Breast epithelium (tissue), 4 donors: ENCODE results near the gene SPATA22. TPM values are rescaled to one million over a fixed set of nuclear protein-coding genes. Genes with fewer than 3 reads are reported as not detected.
"Not testable (repeated sequence)": the region's sequence is repeated elsewhere in the genome, so short reads cannot be mapped to it uniquely, and the experiment has no call there.

Experiments
- DNase-seq, 2 donors: peaks; one replicate each; pipeline ENCODE4 v3.0.0-alpha.2; 2019; ENCODE audit warnings: low spot score in 2 of 2
- H3K27ac ChIP-seq, 2 donors: fragments of 200-600 bp; sonication (generic) in 1 of 2; one replicate each; pipeline ENCODE4 v1.5.1; 2016 to 2019; ENCODE audit warnings: mild to moderate bottlenecking in 1 of 2
- H3K27me3 ChIP-seq, 2 donors: fragments of 200-600 bp; sonication (generic) in 1 of 2; one replicate each; pipeline versions ENCODE4 v1.5.1 to v1.6.0; 2017 to 2019; ENCODE audit warnings: control low read depth in 1 of 2, mild to moderate bottlenecking in 1 of 2
- H3K36me3 ChIP-seq: fragments of 200-600 bp; one replicate; pipeline ENCODE4 v1.5.1; 2019
- H3K4me1 ChIP-seq, 2 donors: fragments of 200-600 bp; sonication (generic); one replicate each; pipeline ENCODE4 v1.5.1; 2016 to 2019; ENCODE audit warnings: control low read depth in 1 of 2
- H3K4me3 ChIP-seq, 3 donors: fragments of 200-600 bp; sonication (generic); 1 replicate in 2 of 3; 2 replicates in 1 of 3; pipeline ENCODE4 v1.5.1; 2016 to 2019; ENCODE audit warnings: mild to moderate bottlenecking in 3 of 3, moderate library complexity in 2 of 3
- H3K9me3 ChIP-seq, 2 donors: fragments of 200-600 bp; sonication (generic) in 1 of 2; one replicate each; pipeline ENCODE4 v1.5.1; 2016 to 2019; ENCODE audit warnings: control low read depth in 1 of 2
- CTCF ChIP-seq, 3 donors: fragments of 450-650 bp; IDR thresholded peaks; one replicate each; pipeline ENCODE4 v1.5.1; 2016 to 2017; ENCODE audit warnings: antibody characterized with exemption in 3 of 3, mild to moderate bottlenecking in 3 of 3, moderate library complexity in 3 of 3
- POLR2A ChIP-seq: fragments of 450-650 bp; IDR thresholded peaks from one replicate; pipeline ENCODE4 v1.6.1; 2016; ENCODE audit warnings: antibody characterized with exemption, mild to moderate bottlenecking, moderate library complexity
- POLR2AphosphoS5 ChIP-seq, 3 donors: sonication (generic); formaldehyde crosslinking; IDR thresholded peaks; one replicate each; pipeline ENCODE4 v1.6.1; 2017; ENCODE audit warnings: antibody characterized with exemption in 3 of 3
- intact Hi-C: fragments of 100-400 bp; cut with DNase I; formaldehyde crosslinking; loops from one replicate; pipeline ENCODE4 v1.15.1; 2023; ENCODE audit warnings: low total_unique reads
- total RNA-seq, 3 donors: library from RNA; depleted of rRNA; stranded (reverse); fragments of >200 nt; gene quantifications; one replicate each; pipeline ENCODE4 v1.1.0, GENCODE V29; 2016

SPATA22 gene
- total RNA-seq, 3 donors from 2014 or later = 0.29 to 0.98 (median 0.80) TPM

DNA sequence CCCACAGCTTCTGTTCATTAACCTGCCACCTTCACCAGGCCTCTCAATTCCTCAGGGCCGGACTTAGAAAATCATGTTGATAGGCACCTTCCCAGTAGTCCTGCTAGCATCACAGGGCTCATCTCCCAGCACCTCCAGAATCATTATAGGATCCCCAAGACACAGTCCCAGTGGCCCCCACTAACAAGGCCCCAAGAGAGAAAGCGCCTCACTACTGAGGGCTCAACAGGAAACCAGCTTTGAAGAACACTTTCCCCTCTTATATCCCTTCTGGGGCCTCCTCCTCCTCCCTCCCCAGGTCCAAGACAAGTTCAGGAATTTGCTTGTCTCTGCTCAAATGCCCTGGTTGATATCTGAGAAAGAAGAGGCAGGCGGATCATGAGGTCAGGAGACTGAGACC, 60.5 kb downstream of the SPATA22 start, which contains the start of gene OR3A3:
TSS of gene OR3A3 (plus strand) at position 301 of the 400 bp plus-strand sequence.
- Histone ChIP-seq H3K36me3 (no peaks in the 10 kb centered on the region), H3K4me1 (no peaks in the 10 kb centered on the region), H3K27ac (no peak within 1 kb of the TSS), H3K9me3 (peaks cover 5 to 24% of the 10 kb centered on the region in 2 donors), H3K4me3 (no peak within 1 kb of the TSS), H3K27me3 (no peaks in the 10 kb centered on the region)
- no peak for DNase-seq
- TF ChIP-seq POLR2A (no peak), CTCF (IDR thresholded peaks at IDR 0.05) (no peak), POLR2AphosphoS5 (IDR thresholded peaks at IDR 0.05) (no peak)
- intact Hi-C loops = no loop called here

- intact Hi-C loops = loop anchor here (10.0 kb wide), 1 partner anchor 619 kb away; no protein-coding TSS in a partner anchor
- not testable (repeated sequence) for H3K36me3 ChIP-seq, H3K27me3 ChIP-seq, H3K4me3 ChIP-seq, DNase-seq, H3K4me1 ChIP-seq, H3K27ac ChIP-seq
- H3K9me3 ChIP-seq = peaks cover 5 to 33% of the 10 kb centered on the region in 2 donors
Measured at GRCh38 chr17:3403856-3404255, 67.8 kb downstream of the SPATA22 start.

DNA sequence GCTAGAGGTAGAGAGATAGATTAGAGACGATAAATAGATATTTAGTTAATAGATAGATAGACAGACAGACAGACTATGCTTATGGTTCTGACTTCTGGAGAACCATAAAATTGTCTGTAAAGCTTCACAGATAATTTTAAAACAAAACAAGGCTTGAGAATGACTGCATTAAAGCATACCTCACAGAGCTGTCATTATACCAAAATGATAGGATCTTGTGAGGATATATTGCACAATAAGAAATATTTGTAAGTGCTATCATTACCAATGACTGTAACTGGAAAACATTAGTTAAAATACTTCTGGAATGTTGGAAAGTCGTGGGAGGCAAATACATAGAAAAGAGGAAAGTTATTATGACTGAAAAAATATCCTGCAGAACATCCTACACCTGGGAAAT, 69.8 kb downstream of the SPATA22 start:
- no peaks in the 10 kb centered on the region for H3K4me1 ChIP-seq
- intact Hi-C loops = loop anchor here (10.0 kb wide), 1 partner anchor 617 kb away; no protein-coding TSS in a partner anchor

GRCh38 chr17:3400055-3400454, 71.6 kb downstream of the SPATA22 start:
- no peaks in the 10 kb centered on the region for H3K27me3 ChIP-seq
- no peak for DNase-seq
- H3K4me1 ChIP-seq = no peaks in the 10 kb centered on the region
- no peak overlapping the region for H3K4me3 ChIP-seq
- H3K9me3 ChIP-seq = no peaks in the 10 kb centered on the region
- intact Hi-C loops = loop anchor here (10.0 kb wide), 1 partner anchor 615 kb away; no protein-coding TSS in a partner anchor
- H3K27ac ChIP-seq = no peak overlapping the region
- H3K36me3 ChIP-seq = no peaks in the 10 kb centered on the region
- TF ChIP-seq POLR2AphosphoS5 (IDR thresholded peaks at IDR 0.05) (no peak), POLR2A (no peak), CTCF (IDR thresholded peaks at IDR 0.05) (no peak)

More for the DNA sequence above, 69.8 kb downstream of the SPATA22 start:
- Histone ChIP-seq H3K27me3 (no peaks in the 10 kb centered on the region), H3K36me3 (no peaks in the 10 kb centered on the region), H3K9me3 (peaks cover 0 to 17% of the 10 kb centered on the region in 2 donors), H3K27ac (no peak overlapping the region), H3K4me3 (no peak overlapping the region)
- TF ChIP-seq CTCF (IDR thresholded peaks at IDR 0.05) (no peak), POLR2AphosphoS5 (IDR thresholded peaks at IDR 0.05) (no peak), POLR2A (no peak)
- no peak for DNase-seq

GRCh38 chr17:3398310-3398709, 73.3 kb downstream of the SPATA22 start, which contains the start of gene OR1E1:
Gene OR1E1, minus strand, starts transcription at chr17:3398410. Its CDS starts 0 bp downstream, at chr17:3398410.
- Histone ChIP-seq H3K4me3 (no peak within 1 kb of the TSS), H3K36me3 (no peaks in the 10 kb centered on the region), H3K9me3 (no peaks in the 10 kb centered on the region), H3K4me1 (no peaks in the 10 kb centered on the region), H3K27me3 (no peaks in the 10 kb centered on the region), H3K27ac (no peak within 1 kb of the TSS)
- intact Hi-C loops = no loop called here
- TF ChIP-seq CTCF (IDR thresholded peaks at IDR 0.05) (no peak), POLR2A (no peak), POLR2AphosphoS5 (IDR thresholded peaks at IDR 0.05) (no peak)
- no peak for DNase-seq

- H3K9me3 ChIP-seq, H3K36me3 ChIP-seq, intact Hi-C loops, H3K27ac ChIP-seq, H3K4me3 ChIP-seq, DNase-seq, H3K27me3 ChIP-seq, H3K4me1 ChIP-seq: not testable (repeated sequence)
Measured at GRCh38 chr17:3397801-3398200, 73.8 kb downstream of the SPATA22 start.

Other genes starting within 250 kb of the SPATA22 start
- not detected for gene OR3A1, start 173.5 kb downstream of the SPATA22 start, total RNA-seq
- not detected for gene OR3A2, start 85.5 kb downstream of the SPATA22 start, total RNA-seq
- gene OR1E1, start 73.4 kb downstream of the SPATA22 start, total RNA-seq = not detected
- gene OR3A3, start 60.4 kb downstream of the SPATA22 start, total RNA-seq = not detected
- gene OR1E2, start 38.0 kb downstream of the SPATA22 start, total RNA-seq = not detected
- 1 to 10 TPM in 2 of 3 donors, under 1 TPM in 1; 0.98 to 3.8 (median 1.6) TPM for gene ASPA, start 4.2 kb upstream of the SPATA22 start, total RNA-seq
- 1 to 10 TPM in 2 of 3 donors, under 1 TPM in 1; 0.98 to 1.1 (median 1.0) TPM for gene TRPV3, start 86.0 kb upstream of the SPATA22 start, total RNA-seq
- 1 to 10 TPM; 4.9 to 5.9 (median 5.9) TPM for gene TRPV1, start 137.6 kb upstream of the SPATA22 start, total RNA-seq
- gene SHPK, start 164.4 kb upstream of the SPATA22 start, total RNA-seq = 10 to 100 TPM in 2 of 3 donors, 1 to 10 TPM in 1; 9.5 to 17.4 (median 16.4) TPM
- 10 to 100 TPM; 20.0 to 31.0 (median 20.1) TPM for gene CTNS, start 164.9 kb upstream of the SPATA22 start, total RNA-seq
- gene TAX1BP3, start 196.8 kb upstream of the SPATA22 start, total RNA-seq = 100 to 1,000 TPM in 2 of 3 donors, 10 to 100 TPM in 1; 79.6 to 134 (median 107) TPM
- 10 to 100 TPM; 12.5 to 19.0 (median 15.1) TPM for gene EMC6, start 197.0 kb upstream of the SPATA22 start, total RNA-seq
- gene P2RX5, start 224.3 kb upstream of the SPATA22 start, total RNA-seq = 1 to 10 TPM in 1 of 3 donors, under 1 TPM in 2; 0.29 to 2.0 (median 0.32) TPM